Smooth muscle cell (in vitro differentiated cells): ENCODE measurements around the gene OR4K5. TPM values are rescaled to one million over a fixed set of nuclear protein-coding genes. Genes with fewer than 3 reads are reported as not detected.

Experiments used
- DNase-seq: peaks from one replicate; lab custom pipeline; 2025; ENCODE audit not compliant: unreplicated experiment; lab: John Stamatoyannopoulos, UW
- H2AFZ ChIP-seq: fragments of 200-600 bp; sonication (generic); 2 replicates; pipeline ENCODE4 v1.6.0; 2016; ENCODE audit warnings: antibody characterized with exemption, low read depth, mild to moderate bottlenecking
- H3F3A ChIP-seq: fragments of 200-600 bp; sonication (generic); 2 replicates; pipeline ENCODE4 v1.6.0; 2017; ENCODE audit warnings: antibody characterized with exemption, low read depth
- H3K27ac ChIP-seq: fragments of 200-600 bp; sonication (generic); 2 replicates; pipeline ENCODE4 v1.5.1; 2016; ENCODE audit warnings: low read depth, mild to moderate bottlenecking
- H3K27me3 ChIP-seq: fragments of 200-600 bp; sonication (generic); 2 replicates; pipeline ENCODE4 v1.6.1; 2016; ENCODE audit warnings: low read depth, mild to moderate bottlenecking
- H3K36me3 ChIP-seq: fragments of 200-600 bp; sonication (generic); 2 replicates; pipeline ENCODE4 v1.5.1; 2016; ENCODE audit warnings: low read depth
- H3K4me1 ChIP-seq: fragments of 200-600 bp; sonication (generic); 2 replicates; pipeline ENCODE4 v1.5.1; 2016; ENCODE audit warnings: low read depth
- H3K4me2 ChIP-seq: fragments of 200-600 bp; sonication (generic); 2 replicates; pipeline ENCODE4 v1.6.0; 2016; ENCODE audit warnings: mild to moderate bottlenecking
- H3K4me3 ChIP-seq: fragments of 200-600 bp; sonication (generic); 2 replicates; pipeline ENCODE4 v1.5.1; 2016; ENCODE audit warnings: mild to moderate bottlenecking
- H3K79me2 ChIP-seq: fragments of 200-600 bp; sonication (generic); 2 replicates; pipeline ENCODE4 v1.6.0; 2016; ENCODE audit warnings: low read depth, mild to moderate bottlenecking
- H3K9ac ChIP-seq: fragments of 200-600 bp; sonication (generic); 2 replicates; pipeline ENCODE4 v1.6.0; 2016; ENCODE audit warnings: low read depth
- H3K9me3 ChIP-seq: fragments of 200-600 bp; sonication (generic); replicated peaks from 2 replicates; pipeline ENCODE4 v1.5.1; 2016; ENCODE audit warnings: low read depth
- H4K20me1 ChIP-seq: fragments of 200-600 bp; sonication (generic); 2 replicates; pipeline ENCODE4 v1.6.0; 2016; ENCODE audit warnings: low read depth
- WGBS: methylation state at CpG from one replicate; pipeline ENCODE4 v1.1.7; 2016; ENCODE audit warnings: low lambda C conversion rate; 5-methylcytosine and 5-hydroxymethylcytosine counted together
- polyA plus RNA-seq: library from polyadenylated mRNA; unstranded; fragments of >200 nt; fragmentation: Nextera tagmentation; extraction: Ambion mirVana; gene quantifications from 2 replicates; pipeline ENCODE4 v1.2.1, GENCODE V29; 2016
- total RNA-seq: library from RNA; depleted of rRNA; stranded (reverse); fragments of >200 nt; gene quantifications from 2 replicates; pipeline ENCODE4 v1.2.3, GENCODE V29; 2014
- TF ChIP-seq, protein P1 (sequence below): fragments of 200-600 bp; sonication (generic); IDR thresholded peaks from 2 replicates; pipeline ENCODE4 v1.5.1; 2017; ENCODE audit warnings: borderline replicate concordance, mild to moderate bottlenecking, antibody characterized with exemption; ENCODE audit not compliant: insufficient read depth, poor library complexity, severe bottlenecking

The OR4K5 gene, protein sequence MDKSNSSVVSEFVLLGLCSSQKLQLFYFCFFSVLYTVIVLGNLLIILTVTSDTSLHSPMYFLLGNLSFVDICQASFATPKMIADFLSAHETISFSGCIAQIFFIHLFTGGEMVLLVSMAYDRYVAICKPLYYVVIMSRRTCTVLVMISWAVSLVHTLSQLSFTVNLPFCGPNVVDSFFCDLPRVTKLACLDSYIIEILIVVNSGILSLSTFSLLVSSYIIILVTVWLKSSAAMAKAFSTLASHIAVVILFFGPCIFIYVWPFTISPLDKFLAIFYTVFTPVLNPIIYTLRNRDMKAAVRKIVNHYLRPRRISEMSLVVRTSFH
- total RNA-seq (not detected in 2 replicates), polyA plus RNA-seq (not detected in 2 replicates)

DNA sequence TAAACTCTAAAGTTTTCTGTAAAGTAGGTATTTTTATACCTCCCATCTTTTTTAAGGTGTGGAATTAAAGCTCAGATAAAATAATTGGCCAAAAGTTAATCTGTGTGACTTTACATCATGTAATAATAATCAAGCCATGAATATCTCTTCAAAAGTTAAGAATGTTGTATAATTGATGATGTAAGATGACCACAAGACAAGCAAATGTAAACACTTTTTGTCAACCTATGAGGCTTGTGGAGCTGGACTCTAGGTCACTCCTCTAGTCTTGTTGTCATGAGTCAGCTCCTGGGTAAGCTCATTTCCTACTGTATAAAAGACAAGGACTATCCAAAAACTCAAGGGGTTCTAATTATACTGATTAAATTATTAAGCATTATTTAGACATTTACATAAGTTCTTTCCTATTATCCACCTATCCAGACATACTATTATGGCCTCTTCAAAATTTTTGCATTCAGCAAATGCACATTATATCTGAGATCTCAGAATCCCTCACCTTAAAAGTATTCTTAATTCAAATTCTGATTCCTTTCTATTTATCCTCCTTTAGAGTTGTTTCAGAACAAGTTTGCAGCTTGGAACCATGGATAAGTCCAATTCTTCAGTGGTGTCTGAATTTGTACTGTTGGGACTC is at the start of gene OR4K5:
TSS of gene OR4K5 (plus strand) at position 587 of the 637 bp plus-strand sequence. CDS start at position 587, 0 bp downstream.
- no peak within 1 kb of the TSS for H2AFZ ChIP-seq
- no peaks in the 10 kb centered on the region for H3K27me3 ChIP-seq
- H3K9ac ChIP-seq: no peak within 1 kb of the TSS
- H3K9me3 ChIP-seq: peaks cover 29% of the 10 kb centered on the region
- H3K27ac ChIP-seq: no peak within 1 kb of the TSS
- H3K36me3 ChIP-seq: no peaks in the 10 kb centered on the region
- H3K4me1 ChIP-seq: no peaks in the 10 kb centered on the region
- H3K79me2 ChIP-seq: no peaks in the 10 kb centered on the region
- H3F3A ChIP-seq: no peaks in the 10 kb centered on the region
- no peak within 1 kb of the TSS for H3K4me3 ChIP-seq
- no peak for DNase-seq
- H4K20me1 ChIP-seq: no peaks in the 10 kb centered on the region
- H3K4me2 ChIP-seq: no peak within 1 kb of the TSS
- TF ChIP-seq, protein P1, sequence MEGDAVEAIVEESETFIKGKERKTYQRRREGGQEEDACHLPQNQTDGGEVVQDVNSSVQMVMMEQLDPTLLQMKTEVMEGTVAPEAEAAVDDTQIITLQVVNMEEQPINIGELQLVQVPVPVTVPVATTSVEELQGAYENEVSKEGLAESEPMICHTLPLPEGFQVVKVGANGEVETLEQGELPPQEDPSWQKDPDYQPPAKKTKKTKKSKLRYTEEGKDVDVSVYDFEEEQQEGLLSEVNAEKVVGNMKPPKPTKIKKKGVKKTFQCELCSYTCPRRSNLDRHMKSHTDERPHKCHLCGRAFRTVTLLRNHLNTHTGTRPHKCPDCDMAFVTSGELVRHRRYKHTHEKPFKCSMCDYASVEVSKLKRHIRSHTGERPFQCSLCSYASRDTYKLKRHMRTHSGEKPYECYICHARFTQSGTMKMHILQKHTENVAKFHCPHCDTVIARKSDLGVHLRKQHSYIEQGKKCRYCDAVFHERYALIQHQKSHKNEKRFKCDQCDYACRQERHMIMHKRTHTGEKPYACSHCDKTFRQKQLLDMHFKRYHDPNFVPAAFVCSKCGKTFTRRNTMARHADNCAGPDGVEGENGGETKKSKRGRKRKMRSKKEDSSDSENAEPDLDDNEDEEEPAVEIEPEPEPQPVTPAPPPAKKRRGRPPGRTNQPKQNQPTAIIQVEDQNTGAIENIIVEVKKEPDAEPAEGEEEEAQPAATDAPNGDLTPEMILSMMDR: no peak

DNA sequence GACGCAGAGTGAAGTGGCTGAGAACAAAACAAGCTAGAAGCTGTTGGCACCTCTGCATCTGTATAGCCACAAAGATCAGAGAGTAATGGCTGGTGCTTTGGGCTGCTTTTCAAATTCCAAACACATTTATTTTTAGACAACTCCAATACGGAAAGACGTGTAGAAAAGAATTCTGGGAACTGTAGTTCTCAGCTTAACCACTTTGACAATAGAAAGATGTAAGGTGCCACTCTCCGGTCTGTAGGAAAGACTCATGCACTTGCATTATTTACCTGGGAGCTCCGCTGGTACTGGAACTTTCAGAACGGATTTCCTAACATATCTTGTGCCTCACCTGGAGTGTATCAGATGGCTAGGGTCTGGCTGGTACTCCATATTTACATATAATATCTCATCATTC is 47.2 kb upstream of the OR4K5 start:
- Histone ChIP-seq H3K27ac (no peak overlapping the region), H3K36me3 (no peaks in the 10 kb centered on the region), H4K20me1 (no peaks in the 10 kb centered on the region), H3F3A (no peaks in the 10 kb centered on the region), H3K27me3 (no peaks in the 10 kb centered on the region), H3K4me2 (no peak overlapping the region), H3K9ac (no peak overlapping the region), H3K79me2 (no peaks in the 10 kb centered on the region), H2AFZ (no peak overlapping the region), H3K9me3 (peaks cover 51% of the 10 kb centered on the region), H3K4me1 (no peaks in the 10 kb centered on the region), H3K4me3 (no peak overlapping the region)
- no peak for DNase-seq
- WGBS: 66% methylated on average over 6 of the region's 6 CpGs
- TF ChIP-seq, protein P1: no peak

DNA sequence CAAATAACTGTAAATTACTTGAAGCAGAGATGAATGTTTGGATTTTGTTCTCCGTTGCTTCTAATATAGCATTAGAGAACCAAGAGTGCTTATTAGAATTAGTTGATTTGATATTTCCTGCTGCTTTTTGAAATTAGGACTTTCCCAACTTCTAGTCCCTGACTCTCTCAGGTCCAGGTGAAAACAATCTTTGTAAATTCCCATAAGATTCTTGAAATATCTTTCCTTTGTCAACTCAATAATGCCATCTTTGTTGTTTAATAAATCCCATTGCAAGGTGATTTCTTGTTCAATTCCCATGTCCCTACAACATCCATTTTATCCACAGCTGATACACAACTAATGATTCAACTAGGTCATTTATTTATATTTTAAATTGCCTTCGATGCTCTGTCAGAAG is 45.6 kb upstream of the OR4K5 start, which contains the start of gene OR4K2:
TSS of gene OR4K2 (plus strand) at position 301 of the 400 bp plus-strand sequence. CDS start 1,126 bp downstream, outside the sequence.
- TF ChIP-seq, protein P1: no peak
- H3K79me2 ChIP-seq: no peaks in the 10 kb centered on the region
- H3K9ac ChIP-seq: no peak within 1 kb of the TSS
- H3K27me3 ChIP-seq: no peaks in the 10 kb centered on the region
- H3K9me3 ChIP-seq: peaks cover 40% of the 10 kb centered on the region
- H4K20me1 ChIP-seq: no peaks in the 10 kb centered on the region
- no peaks in the 10 kb centered on the region for H3K36me3 ChIP-seq
- 63% methylated on average over 2 of the region's 2 CpGs for WGBS
- no peak for DNase-seq
- no peaks in the 10 kb centered on the region for H3K4me1 ChIP-seq
- no peaks in the 10 kb centered on the region for H3F3A ChIP-seq
- H3K27ac ChIP-seq: no peak within 1 kb of the TSS
- no peak within 1 kb of the TSS for H3K4me3 ChIP-seq
- H3K4me2 ChIP-seq: no peak within 1 kb of the TSS
- no peak within 1 kb of the TSS for H2AFZ ChIP-seq
